Measurements from ENCODE around the gene DSTN.

DSTN gene

GRCh38 chr20:17569616-17570346 is at the start of gene DSTN:
DSTN (plus strand) TSS chr20:17570075; CDS start chr20:17570209, 134 bp downstream.
- DNase-seq (ENCODE audit: low read depth in 2 of 2), result peak; percentile 73 to 74

DNA sequence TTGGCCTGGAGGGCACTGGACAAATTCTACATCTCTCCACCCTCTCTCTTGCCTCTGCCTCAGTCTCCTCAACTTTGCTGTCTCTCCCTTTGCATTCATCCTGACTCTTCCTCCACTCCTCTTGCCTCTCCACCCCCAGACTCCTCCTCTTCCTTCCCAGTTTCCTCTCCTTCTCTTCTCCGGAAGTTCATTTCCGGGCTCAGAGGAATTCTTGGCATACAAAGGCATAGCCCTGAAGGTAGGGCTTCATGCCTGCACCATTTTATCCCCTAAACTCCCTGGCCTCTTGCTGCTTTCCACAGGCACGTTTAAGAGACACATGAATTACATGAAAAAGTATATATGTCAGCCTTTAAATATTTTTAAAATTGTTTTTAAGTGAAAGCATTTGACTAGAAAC is 49.3 kb upstream of the DSTN start:
- no peak for DNase-seq (ENCODE audit: low read depth in 2 of 2)

DNA sequence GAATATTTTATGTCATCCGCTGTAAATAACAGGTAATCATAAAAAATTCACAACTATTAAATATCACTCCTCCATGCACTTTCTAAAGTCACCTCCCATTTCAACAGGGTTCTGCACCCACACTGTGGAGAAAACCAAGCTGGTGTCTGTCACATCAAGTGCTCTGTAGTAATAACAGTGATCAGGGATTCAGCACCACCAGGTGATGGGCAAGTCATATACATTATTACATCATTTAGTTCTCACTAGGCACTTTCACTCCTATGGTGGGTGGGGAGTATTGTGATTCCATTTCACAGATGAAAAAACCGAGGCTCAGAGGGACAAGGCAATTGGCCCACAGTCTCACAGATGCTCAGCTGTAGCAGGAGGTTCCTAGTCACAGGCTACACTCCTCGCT is 47.3 kb upstream of the DSTN start:
- no peak for DNase-seq (ENCODE audit: low read depth in 2 of 2)

DNA sequence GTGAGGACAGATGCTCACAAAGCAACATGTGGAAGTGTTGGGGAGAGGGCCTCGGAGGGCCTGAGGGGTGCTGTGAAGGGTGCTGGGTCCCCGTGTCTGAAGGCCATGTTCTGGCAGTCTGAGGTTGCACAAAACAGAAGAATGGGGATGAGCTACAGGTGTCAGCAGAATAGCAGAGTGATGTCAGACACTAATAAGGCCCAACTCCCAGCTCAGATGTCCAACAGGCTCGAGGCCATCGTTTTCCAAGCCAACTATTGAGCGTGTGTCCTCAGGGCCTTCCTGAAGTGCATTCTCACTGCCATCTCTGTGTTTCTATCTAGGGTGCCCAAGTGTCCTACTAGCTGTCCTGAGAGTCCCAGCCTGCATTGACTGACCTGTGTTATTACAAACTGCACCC is 46.5 kb upstream of the DSTN start:
- no peak for DNase-seq (ENCODE audit: low read depth in 2 of 2)

GRCh38 chr20:17524560-17524959 is 45.3 kb upstream of the DSTN start:
- DNase-seq (ENCODE audit: low read depth in 2 of 2), result no peak

- DNase-seq (ENCODE audit: low read depth in 2 of 2), result no peak
Measured at GRCh38 chr20:17525132-17525531, 44.7 kb upstream of the DSTN start.

DNA sequence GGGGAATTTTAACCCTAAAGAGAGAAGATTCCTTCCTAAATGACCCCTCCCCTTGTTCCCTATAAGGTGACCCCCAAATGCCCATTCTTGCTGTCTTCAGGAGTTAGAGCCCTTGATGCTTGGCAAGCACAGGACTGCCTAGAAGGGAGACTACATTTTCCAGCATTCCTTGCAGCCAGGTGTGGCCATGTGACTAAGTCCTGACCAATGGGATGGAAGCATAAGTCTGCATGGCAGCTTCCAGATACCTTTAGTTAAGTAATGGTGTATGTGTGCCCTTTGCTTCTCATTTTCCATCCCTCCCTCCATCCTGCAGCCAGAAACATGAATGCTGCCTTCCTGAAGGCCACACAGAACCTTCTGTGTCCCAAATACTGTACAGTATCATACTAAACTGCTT is 44.2 kb upstream of the DSTN start:
- DNase-seq (ENCODE audit: low read depth in 2 of 2), result no peak

DNA sequence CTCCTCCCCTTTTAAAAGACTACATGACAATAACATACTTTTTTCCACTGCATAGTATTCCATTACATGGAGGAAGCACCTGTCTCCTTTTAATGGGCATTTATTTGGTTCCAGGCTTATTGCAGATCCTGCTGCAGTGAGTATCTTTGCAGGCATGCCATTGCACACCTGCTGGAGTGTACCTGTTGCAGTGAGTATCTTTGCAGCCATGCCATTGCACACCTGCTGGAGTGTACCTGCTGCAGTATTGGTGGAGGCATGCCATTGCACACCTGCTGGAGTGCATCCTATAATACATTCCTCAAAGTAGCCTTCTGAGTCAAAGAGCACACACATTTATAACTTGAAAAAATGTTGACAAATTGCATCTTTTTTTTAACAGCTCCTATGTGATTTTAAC is 40.3 kb upstream of the DSTN start:
- no peak for DNase-seq (ENCODE audit: low read depth in 2 of 2)

- no peak for DNase-seq (ENCODE audit: low read depth in 2 of 2)
Measured at GRCh38 chr20:17530153-17530552, 39.7 kb upstream of the DSTN start.

DNA sequence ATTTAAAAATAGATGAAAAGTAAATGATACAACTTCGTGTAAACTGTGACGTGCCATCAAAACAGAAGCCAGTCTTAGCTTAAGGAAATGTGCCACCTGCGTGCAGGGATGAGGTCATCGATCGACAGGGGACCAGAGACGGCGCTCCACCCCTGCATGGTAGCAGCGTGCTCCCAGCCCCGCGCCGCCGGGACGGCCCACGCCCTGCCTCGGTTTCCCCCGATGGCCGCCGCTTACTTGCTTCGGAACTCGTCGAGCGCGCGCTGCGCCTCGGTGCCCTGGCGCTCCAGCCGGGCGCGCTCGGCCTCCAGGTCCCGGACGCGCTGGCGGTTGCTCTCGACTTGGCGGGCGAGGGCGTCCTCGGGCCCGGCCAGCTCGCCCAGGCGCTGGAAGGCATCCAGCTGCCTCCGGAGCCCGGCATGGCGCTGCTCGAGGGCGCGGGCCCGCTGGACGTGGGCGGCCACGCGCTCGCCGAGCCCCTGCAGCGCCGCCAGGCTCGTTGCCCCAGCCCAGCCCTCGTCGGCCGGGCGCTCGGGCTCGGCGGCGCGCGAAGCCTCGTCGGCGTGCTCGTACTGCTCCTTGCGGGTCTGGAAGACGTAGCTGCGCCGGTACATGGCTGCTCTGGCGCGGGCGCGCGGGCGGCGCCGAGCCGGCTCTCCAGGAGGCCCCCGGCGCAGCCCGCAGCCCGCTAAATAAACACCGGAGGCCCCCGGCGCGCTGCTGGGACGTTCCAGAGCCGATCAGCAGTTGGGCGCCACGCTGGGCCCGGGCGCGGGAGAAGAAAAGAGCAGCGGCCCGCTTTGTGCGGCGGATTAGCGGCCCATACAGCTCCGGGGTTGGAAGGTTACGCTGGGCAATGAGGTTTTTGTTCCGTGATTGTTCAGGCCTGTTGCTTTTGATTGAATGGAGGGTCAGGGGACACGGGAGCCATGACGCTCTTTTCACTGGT is 38.9 kb upstream of the DSTN start, which contains the start of gene BFSP1:
TSS of gene BFSP1 (minus strand) at position 664 of the 949 bp plus-strand sequence. CDS start at position 614, 50 bp downstream.
- DNase-seq (ENCODE audit: low read depth in 2 of 2), result peak in 1 of 2 donors; percentile 33

DNA sequence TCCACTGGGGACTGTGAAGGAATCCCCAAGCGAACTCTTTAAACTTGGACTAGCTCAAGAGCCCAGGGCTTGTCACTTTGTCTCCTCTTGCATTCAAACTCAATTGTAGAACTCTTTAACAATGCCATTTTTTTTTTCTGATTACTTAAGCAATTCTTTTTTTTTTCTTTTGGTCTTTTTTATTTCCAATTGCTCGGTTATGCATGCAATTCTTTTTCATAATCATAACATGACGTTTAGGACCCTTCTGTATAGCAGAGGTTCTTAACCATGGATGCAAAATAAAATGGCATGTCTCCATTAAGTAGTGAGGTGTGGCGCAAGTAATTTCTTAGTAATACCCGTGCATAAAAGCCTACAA is 38.2 kb upstream of the DSTN start:
- no peak for DNase-seq (ENCODE audit: low read depth in 2 of 2)

DNA sequence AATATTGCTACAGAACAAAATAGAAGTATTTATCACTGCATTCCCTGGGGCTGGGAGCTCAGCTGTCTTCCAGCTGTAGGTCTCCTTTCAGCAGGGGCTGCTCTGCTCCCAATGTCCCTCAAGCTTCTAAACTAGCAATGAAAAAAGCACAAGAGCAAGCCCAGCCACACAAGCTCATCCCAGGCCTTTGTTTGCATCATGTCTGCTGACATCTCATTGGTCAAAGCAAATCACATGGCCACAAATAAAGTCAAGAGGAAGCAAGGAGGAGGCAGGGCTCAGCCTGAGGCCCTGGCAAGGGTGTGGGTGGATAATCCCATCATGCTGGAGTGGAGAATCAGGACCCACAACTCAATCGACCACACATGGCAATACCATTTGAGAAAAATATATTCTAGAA is 36.5 kb upstream of the DSTN start:
- no peak for DNase-seq (ENCODE audit: low read depth in 2 of 2)

DNA sequence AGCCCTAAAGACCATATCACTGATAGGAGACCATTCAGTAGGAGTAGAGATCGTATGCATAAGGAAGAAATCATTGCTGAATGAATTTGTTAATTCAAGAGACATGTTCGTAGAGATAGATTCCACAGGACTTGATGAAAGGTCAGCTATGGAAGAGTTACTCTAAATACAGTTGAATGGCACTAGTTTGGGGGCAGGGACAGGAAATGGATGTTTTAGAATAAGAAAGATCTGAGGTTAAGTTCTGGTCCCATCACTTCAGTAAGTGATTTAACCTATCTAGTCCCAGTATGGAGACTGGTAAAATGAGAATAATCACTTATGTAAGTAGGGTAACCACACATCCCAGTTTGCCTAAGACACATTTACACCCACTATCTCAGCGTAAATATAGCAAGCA is 35.8 kb upstream of the DSTN start:
- no peak for DNase-seq (ENCODE audit: low read depth in 2 of 2)

DNA sequence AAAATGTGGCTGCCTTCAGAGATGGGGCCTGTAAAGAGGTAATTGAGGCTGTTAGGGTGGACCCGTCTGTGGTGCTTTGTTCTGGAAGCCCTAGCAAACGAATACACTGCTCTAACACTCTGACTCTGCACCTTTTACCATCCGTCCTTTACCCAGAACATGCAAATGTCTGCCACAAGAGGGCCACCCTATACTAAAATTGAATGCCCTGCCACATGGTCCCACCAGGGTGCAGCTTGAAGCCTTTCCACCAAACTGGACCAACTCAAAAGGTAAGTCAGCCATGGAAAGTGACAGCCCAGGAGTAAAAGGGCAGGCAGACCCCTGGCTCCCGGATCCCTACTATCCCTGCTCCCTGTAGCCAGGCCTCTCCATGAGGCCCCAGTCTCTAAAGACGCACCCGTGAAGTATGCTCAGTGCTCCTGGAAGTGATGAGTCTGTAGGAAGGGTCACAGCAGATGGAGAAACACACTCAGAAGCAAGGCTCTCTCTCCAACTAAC is 32.9 kb upstream of the DSTN start:
- DNase-seq (ENCODE audit: low read depth in 2 of 2), result peak; percentile 21 to 44

GRCh38 chr20:17537959-17538358 is 31.9 kb upstream of the DSTN start:
- DNase-seq (ENCODE audit: low read depth in 2 of 2), result no peak

- DNase-seq (ENCODE audit: low read depth in 2 of 2), result no peak
Measured at GRCh38 chr20:17538517-17539170, 31.2 kb upstream of the DSTN start.

DNA sequence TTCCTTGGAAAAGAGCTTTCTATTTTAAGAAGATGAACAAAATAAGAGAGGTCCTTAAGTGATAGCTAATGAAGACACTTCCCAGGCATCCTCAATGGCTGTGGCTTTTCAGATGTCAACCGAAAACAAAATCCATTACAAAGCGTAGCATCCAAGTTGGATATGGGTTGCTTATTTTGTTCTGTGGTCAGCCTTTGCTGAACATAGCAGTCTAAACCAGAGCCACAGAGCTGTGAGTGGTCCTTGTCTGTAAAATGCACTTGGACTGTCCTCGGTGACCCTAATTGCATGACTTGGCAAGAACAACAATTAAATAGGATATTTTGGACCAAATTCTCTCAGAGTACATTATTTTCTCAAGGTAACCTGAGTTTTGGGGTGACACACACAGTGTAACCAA is 28.3 kb upstream of the DSTN start:
- no peak for DNase-seq (ENCODE audit: low read depth in 2 of 2)

- no peak for DNase-seq (ENCODE audit: low read depth in 2 of 2)
Measured at GRCh38 chr20:17541996-17542395, 27.9 kb upstream of the DSTN start.

GRCh38 chr20:17542481-17542880 is 27.4 kb upstream of the DSTN start:
- DNase-seq (ENCODE audit: low read depth in 2 of 2), result no peak

- no peak for DNase-seq (ENCODE audit: low read depth in 2 of 2)
Measured at GRCh38 chr20:17542993-17543412, 26.9 kb upstream of the DSTN start.

GRCh38 chr20:17543531-17544131 is 26.2 kb upstream of the DSTN start:
- DNase-seq (ENCODE audit: low read depth in 2 of 2), result no peak

- DNase-seq (ENCODE audit: low read depth in 2 of 2), result no peak
Measured at GRCh38 chr20:17545127-17545526, 24.7 kb upstream of the DSTN start.

Data from activated CD8-positive, alpha-beta memory T cell treated with anti-CD3 and anti-CD28 coated beads for 4 hours (primary cell).